Measurements from ENCODE around the gene STN1. TPM values are rescaled to one million over a fixed set of nuclear protein-coding genes. Genes with fewer than 3 reads are reported as not detected.

The STN1 gene
- total and polyA plus RNA-seq, 2 of the 8 experiments (the other 6 are each of a cell fraction or from before 2014, with no cell fraction given): 10.1 to 12.4 TPM

DNA sequence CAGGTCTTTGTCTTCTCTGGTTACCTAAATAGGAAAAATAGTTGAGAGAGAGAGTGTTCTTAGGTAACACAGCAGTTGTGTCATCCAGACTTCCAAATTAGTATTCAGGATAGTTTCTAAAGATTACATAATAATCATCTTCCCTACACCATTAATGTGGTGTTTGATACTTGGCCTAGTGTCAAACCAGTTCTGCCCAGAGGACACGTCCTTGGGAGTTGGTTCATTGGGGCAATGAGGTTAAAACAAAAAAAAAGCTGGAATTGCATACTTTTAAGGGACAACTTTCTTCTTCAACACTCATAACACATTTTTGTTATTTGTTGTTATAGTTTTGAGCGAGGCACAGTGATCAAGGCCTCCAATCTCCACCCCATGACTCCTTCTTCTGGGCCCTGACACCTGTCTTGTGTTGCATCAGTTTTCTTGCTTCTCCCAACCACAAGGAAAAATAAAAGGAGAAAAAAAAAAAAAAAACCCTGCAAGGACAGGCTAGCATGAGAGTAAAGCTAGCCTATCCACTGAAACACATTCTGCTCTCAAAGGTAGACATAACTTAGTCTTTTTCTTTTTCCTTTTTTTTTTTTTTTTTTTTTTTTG is 28.8 kb downstream of the STN1 start:
- no peak overlapping the region for H2BK120ac ChIP-seq (replicated peaks; ENCODE audit: low read depth, low read length)
- no peaks in the 10 kb centered on the region for H3K9me3 ChIP-seq (ENCODE audit: insufficient read depth in 2 of 2, low read depth in 1 of 2, low read length in 1 of 2)
- CTCF ChIA-PET (ENCODE audit: partially characterized antibody): interaction anchor here (0.6 to 7.1 kb wide), 20 partner anchors 11 to 461 kb away, joined by 3 to 48 read pairs (median 5); partner anchors contain the start of gene SH3PXD2A
- H4K5ac ChIP-seq (ENCODE audit: insufficient read length, low read depth, low read length): no peak overlapping the region
- no peak overlapping the region for H3K4ac ChIP-seq (replicated peaks; ENCODE audit: insufficient read length, low read depth, low read length)
- H2BK12ac ChIP-seq (ENCODE audit: low read depth, low read length): no peak overlapping the region
- no peak overlapping the region for H3K27ac ChIP-seq (ENCODE audit: low read depth, low read length)
- no peak overlapping the region for H2AK5ac ChIP-seq (ENCODE audit: low read depth, low read length)
- no peak overlapping the region for H3K18ac ChIP-seq (ENCODE audit: extremely low read depth, low read length)
- H3K23me2 ChIP-seq (ENCODE audit: low read depth, low read length): no peaks in the 10 kb centered on the region
- no peak overlapping the region for H2AFZ ChIP-seq (ENCODE audit: low read length)
- H3K79me2 ChIP-seq (ENCODE audit: control insufficient read depth in 1 of 2, insufficient read depth in 2 of 2, low read length in 2 of 2): no peaks in the 10 kb centered on the region
- H3K23ac ChIP-seq (ENCODE audit: insufficient read length): no peak overlapping the region
- peaks cover 0 to 2% (median 0%) of the 10 kb centered on the region in 4 experiments; a peak in 1 of 7 replicates for H3K4me1 ChIP-seq (replicated peaks in 1 of 4; ENCODE audit: control insufficient read depth in 3 of 4, insufficient read depth in 4 of 4, low read length in 3 of 4)
- H2BK15ac ChIP-seq (ENCODE audit: low read length): no peak overlapping the region
- no peak overlapping the region for H3K4me2 ChIP-seq (ENCODE audit: insufficient read depth in 1 of 2, low read depth in 2 of 2, low read length in 2 of 2)
- H2BK5ac ChIP-seq (ENCODE audit: low read depth, low read length): no peak overlapping the region
- no peak overlapping the region for H3K4me3 ChIP-seq (ENCODE audit: extremely low read depth in 1 of 4, insufficient read depth in 2 of 4, low read depth in 3 of 4, low read length in 4 of 4)
- H3K14ac ChIP-seq (ENCODE audit: insufficient read length): no peak overlapping the region
- no peaks in the 10 kb centered on the region for H3K79me1 ChIP-seq (ENCODE audit: low read depth, low read length)
- WGBS, 2 experiments (ENCODE audit: extremely low coverage in 1 of 2, insufficient coverage in 1 of 2, insufficient read length in 1 of 2, insufficient replicate concordance in 2 of 2, low coverage in 1 of 2, low lambda C conversion rate in 2 of 2, missing lambda C conversion rate in 1 of 2): 77% methylated on average over 2 of the region's 2 CpGs; no CpG with 5 or more reads in 1 of the 2 experiments
- no peak overlapping the region for H3K9ac ChIP-seq (replicated peaks in 1 of 4; ENCODE audit: extremely low read depth in 1 of 4, low read depth in 3 of 4, low read length in 3 of 4)
- peaks cover 0 to 2% of the 10 kb centered on the region in 2 experiments for H4K20me1 ChIP-seq (replicated peaks in 1 of 2; ENCODE audit: control insufficient read depth in 1 of 2, insufficient read depth in 2 of 2, low read length in 2 of 2)
- no peak for DNase-seq (ENCODE audit: low read depth in 1 of 2, low spot score in 2 of 2)
- H4K91ac ChIP-seq (replicated peaks; ENCODE audit: insufficient read length, low read length): no peak overlapping the region
- H3K36me3 ChIP-seq (ENCODE audit: control insufficient read depth in 2 of 4, insufficient read depth in 4 of 4, low read length in 3 of 4): peaks cover 0 to 2% (median 0%) of the 10 kb centered on the region in 4 experiments; a peak in 1 of 8 replicates
- POLR2A ChIA-PET (ENCODE audit: partially characterized antibody): interaction anchor here (0.6 kb wide), 1 partner anchor 19 kb away, joined by 3 read pairs; no protein-coding TSS in a partner anchor
- no peaks in the 10 kb centered on the region for H3K27me3 ChIP-seq (replicated peaks in 1 of 4; ENCODE audit: control insufficient read depth in 3 of 4, extremely low read depth in 1 of 4, insufficient read depth in 3 of 4, low read length in 3 of 4)
- no peak for FAIRE-seq
- H4K8ac ChIP-seq (ENCODE audit: extremely low read depth, insufficient read depth, low read length): no peak overlapping the region
- no peak overlapping the region for H3K56ac ChIP-seq (replicated peaks; ENCODE audit: insufficient read length, low read depth, low read length)
- H2BK20ac ChIP-seq (ENCODE audit: low read length): no peak overlapping the region
- TF ChIP-seq CHD1 (IDR thresholded peaks at IDR 0.05; ENCODE audit: low read depth, low read length): no peak
- TF ChIP-seq, protein P1, sequence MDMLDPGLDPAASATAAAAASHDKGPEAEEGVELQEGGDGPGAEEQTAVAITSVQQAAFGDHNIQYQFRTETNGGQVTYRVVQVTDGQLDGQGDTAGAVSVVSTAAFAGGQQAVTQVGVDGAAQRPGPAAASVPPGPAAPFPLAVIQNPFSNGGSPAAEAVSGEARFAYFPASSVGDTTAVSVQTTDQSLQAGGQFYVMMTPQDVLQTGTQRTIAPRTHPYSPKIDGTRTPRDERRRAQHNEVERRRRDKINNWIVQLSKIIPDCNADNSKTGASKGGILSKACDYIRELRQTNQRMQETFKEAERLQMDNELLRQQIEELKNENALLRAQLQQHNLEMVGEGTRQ (IDR thresholded peaks at IDR 0.05; ENCODE audit: low read length): no peak
- TF ChIP-seq, protein P2, sequence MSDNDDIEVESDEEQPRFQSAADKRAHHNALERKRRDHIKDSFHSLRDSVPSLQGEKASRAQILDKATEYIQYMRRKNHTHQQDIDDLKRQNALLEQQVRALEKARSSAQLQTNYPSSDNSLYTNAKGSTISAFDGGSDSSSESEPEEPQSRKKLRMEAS (IDR thresholded peaks at IDR 0.05): no peak
- TF ChIP-seq CBX8 (IDR thresholded peaks at IDR 0.05; ENCODE audit: borderline replicate concordance, low read depth, low read length): no peak
- no peak for TF ChIP-seq CTBP2 (IDR thresholded peaks at IDR 0.05; ENCODE audit: borderline replicate concordance, insufficient read depth, insufficient read length, low read length)
- TF ChIP-seq HDAC6 (IDR thresholded peaks at IDR 0.05; ENCODE audit: low read depth, low read length): no peak
- TF ChIP-seq POU5F1 (IDR thresholded peaks at IDR 0.05; ENCODE audit: low read depth, low read length): no peak
- no peak for TF ChIP-seq KDM1A (IDR thresholded peaks at IDR 0.05; ENCODE audit: borderline replicate concordance, low read length)
- no peak for TF ChIP-seq BACH1 (IDR thresholded peaks at IDR 0.05; ENCODE audit: low read length)
- TF ChIP-seq, protein P3, sequence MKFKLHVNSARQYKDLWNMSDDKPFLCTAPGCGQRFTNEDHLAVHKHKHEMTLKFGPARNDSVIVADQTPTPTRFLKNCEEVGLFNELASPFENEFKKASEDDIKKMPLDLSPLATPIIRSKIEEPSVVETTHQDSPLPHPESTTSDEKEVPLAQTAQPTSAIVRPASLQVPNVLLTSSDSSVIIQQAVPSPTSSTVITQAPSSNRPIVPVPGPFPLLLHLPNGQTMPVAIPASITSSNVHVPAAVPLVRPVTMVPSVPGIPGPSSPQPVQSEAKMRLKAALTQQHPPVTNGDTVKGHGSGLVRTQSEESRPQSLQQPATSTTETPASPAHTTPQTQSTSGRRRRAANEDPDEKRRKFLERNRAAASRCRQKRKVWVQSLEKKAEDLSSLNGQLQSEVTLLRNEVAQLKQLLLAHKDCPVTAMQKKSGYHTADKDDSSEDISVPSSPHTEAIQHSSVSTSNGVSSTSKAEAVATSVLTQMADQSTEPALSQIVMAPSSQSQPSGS (IDR thresholded peaks at IDR 0.05; ENCODE audit: low read length): no peak

Measured in H1 (cell line).